Embryonic facial prominence (tissue), 1 donor: ENCODE data around the gene TBX6.
A peak's percentile ranks its signal among the peaks of the same experiment; 100 is the strongest.

ENCODE experiments used
- DNase-seq: peaks from one replicate; pipeline ENCODE4 v3.0.0-alpha.2; 2016; ENCODE audit errors: extremely low spot score

The TBX6 gene

DNA sequence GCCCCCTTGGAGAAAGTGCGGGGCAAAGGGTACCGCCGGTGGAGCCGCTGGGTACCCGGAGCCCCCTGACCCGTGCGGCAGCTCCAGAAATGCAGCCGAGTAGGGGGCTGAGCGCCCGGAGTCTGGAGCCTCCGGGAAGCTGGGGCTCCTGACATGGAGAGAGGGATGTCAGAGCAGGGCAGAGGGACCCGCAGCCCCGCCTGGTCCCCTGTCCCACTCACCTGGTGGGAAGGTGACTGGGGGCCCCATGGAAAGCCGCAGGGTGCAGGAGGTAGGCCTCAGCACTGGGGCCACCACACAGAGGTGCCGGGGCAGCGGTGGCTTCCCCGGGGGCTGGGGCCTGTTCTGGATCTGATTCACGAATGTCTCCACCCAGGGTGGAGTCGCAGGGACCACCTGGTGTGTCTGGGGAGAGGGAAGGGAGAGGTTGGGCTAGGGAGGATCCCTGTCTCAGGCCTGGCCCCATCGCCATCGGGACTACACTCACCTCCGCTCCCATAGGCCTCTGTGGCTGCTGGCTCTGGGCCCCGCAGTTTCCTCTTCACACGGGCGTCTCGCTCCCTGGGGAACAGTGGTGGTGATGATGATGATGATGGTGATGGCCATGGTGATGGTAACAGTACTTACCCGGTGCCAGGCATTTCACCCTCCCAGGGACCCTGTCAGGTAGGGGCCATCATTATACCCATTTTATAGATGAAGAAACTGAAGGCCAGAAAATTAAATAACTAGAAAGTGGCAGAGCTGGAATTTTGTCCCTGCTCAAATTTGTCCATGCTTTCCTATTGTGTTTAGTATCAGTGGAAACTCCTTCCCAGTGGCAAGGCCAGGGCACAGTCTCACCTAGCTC lies 5.2 kb downstream of the TBX6 start:
- no peak for DNase-seq

DNA sequence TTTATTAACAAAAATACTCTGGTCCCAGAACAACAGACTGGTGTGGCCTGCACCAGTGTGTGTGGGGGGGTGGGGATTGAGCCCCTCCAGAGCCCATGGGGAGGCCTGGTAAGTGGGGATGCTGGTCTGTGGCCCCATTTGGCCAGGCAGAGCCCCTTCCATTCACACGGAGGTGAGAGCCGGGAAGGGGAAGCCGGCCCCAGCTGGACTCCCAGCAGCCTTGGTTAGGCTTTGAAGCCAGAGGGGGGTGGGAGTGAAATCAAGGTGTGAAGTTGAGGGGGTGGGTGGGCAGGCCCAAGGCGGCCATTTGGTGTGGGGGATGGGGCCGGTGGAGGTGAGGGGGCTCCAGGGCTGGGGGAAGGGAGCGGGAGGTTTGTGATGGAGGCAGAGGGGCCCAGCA lies 5.9 kb downstream of the TBX6 start:
- no peak for DNase-seq

DNA sequence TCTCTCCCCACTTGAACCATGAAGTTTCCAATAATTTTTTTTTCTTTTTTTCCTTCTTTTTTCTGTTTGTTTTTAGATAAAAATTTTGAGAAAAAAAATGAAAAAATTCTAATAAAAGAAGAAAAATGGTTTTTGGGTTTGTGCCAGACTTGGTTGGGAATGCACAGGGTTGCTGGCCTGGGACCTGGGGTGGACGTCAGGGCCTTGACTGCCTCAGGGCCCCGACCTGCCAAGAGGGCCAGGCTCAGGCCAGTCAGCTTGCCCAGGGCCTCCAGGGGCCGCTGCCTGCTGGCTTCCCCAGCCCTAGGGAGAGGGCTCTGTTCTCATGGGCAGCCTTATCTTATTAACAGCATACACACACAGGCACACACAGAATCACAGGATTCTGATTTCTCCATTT lies 6.5 kb downstream of the TBX6 start:
- DNase-seq, result no peak

DNA sequence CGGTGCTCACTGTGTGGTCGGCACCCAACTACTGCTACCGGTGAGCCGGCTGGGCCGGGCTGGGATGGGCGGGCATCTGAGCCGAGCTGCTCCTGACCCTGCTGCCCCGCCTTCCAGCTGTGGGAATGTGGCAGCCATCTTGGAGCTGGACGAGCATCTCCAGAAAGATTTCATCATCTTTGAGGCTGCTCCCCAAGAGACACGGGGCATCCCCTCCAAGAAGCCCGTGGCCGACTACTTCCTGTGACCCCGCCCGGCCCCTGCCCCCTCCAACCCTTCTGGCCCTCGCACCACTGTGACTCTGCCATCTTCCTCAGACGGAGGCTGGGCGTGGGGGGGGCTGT lies 6.9 kb downstream of the TBX6 start:
- no peak for DNase-seq

DNA sequence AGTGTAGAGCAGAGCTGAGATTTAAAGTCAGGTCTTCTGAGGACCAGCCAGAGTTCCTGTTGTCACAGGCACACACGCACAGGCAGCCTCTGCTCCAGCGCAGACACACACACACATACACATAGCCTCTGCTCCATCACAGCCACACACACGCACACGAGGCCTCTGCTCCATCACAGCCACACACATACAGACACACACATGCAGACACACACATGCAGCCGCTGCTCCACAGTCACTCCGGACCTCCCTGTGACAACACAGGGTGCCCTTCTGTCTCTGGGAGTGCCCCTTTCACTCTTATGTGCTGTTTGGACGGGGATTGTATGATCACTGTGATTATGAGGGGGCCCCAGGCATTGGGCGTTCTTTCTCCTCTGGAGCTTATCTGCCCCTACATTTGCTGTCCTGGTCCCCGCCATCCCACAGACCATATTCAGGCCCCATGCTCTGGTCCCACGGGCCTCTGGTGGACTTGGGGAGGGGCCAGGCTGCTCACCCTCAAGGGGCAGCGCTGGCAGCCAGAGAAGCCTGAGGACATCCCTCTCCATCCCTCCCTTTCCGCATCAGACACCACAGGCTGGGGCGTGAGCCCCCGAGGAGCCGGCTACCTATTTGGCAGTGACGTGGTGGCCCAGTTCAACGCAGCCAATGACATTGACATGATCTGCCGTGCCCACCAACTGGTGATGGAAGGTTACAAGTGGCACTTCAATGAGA lies 7.5 kb downstream of the TBX6 start:
- DNase-seq, result no peak

DNA sequence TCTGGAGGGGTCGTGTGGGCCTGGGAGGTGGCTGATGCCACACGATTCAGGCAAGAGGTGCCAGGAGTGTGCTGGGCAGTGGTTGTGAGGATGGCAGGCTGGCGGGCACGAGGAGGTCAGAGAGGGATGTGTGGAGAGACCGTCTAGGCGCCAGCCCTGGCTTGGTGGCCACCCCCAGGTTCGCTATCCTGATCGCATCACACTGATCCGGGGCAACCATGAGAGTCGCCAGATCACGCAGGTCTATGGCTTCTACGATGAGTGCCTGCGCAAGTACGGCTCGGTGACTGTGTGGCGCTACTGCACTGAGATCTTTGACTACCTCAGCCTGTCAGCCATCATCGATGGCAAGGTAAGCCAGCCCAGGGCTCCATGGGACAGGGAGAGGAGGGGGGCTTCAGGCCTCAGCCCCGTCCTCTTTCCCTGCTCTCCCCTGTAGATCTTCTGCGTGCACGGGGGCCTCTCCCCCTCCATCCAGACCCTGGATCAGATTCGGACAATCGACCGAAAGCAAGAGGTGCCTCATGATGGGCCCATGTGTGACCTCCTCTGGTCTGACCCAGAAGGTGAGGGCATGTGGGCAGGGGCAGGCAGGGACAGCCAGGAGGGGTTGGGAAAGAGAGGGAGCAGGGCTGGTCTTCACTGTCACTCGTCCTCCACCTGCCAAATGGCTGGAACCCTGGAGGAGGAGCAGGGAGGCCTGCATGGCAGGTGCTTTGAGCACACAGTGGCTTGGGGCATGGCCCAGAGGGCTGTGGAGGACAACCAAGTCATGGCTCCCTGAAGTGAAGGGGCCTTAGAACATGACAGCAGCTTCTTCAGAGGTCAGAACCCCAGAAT lies 8.3 kb downstream of the TBX6 start:
- DNase-seq, result no peak

DNA sequence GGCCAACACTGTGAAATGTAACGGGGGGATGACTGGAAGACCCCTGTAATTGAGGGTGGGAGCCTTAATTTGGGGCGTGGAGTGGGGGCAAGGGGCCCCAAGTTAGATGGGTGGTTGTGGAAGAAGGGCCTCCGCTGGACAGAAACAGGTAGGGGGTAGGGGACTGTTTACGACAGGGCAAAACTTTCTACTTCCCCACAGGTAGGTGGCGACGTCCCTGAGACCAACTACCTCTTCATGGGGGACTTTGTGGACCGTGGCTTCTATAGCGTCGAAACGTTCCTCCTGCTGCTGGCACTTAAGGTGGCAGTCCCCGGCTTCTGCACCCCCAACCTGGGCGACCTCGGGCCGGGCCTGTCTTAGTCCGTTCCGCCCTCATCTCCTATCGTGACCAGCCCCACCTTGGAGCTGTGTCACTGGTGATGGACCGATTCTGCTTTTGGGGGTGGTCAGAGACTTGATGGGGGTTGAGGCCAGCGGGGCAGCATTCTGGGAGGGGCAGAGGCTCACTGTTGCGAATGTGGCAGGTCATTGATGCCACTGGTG lies 9.1 kb downstream of the TBX6 start:
- DNase-seq, result no peak

DNA sequence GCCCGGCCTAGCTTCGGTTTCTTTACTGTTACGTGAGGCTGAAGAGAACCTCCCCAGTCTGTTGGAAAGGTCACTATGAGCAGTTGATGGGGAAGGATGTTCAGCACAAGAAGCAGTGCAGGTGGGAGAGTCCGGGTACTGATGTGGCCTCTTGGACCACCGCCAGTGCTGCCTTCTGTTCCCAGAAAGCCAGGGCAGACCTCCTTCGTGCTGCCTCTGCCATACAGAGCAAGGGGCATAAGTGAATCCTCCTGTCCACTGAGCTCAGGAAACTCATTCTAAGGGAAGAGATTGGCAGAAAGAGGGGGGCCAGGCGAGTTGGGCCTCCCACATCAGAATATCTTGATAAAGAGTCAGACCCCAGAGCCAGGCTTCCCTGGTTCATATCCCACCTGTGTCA lies 12.2 kb downstream of the TBX6 start:
- DNase-seq, result no peak

DNA sequence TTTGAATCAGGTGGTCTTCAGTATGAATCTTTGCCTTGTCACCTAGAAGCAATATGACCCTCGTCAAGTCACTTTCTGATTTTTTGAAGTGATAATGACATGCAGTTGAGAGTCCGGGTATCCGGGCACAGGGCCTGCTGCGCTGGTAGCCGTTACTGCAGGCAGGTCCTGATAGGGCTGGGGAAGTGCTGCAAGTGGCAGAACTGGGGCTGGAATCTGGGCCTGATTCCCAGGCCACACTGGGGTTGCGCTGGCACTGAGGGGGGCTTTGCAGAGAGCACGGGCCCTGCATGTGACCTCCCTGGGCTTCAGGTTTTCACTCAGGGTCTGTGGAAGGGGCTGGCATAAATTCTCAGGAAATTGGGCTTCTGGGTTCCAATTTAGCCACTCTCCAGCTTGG lies 13.0 kb downstream of the TBX6 start:
- no peak for DNase-seq

DNA sequence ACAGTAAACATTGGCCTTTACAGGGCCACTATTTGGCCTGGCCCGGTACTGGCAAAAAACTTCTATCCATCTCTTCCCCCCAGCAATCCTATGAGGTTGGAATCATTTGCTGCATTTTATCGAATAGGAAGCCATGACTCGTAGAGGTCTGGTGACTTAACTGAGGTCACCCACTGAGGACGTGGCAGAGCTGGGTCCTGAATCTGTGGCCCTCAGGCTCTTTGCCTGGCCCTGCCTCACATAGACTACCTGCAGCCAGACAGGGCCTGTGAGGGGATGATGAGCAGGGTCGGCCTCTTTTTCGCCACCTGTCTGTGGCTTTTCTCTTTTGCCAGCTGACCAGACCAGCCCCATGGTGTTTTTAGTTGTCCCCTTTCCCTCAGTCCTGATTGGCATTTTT lies 14.1 kb downstream of the TBX6 start:
- DNase-seq, result no peak

DNA sequence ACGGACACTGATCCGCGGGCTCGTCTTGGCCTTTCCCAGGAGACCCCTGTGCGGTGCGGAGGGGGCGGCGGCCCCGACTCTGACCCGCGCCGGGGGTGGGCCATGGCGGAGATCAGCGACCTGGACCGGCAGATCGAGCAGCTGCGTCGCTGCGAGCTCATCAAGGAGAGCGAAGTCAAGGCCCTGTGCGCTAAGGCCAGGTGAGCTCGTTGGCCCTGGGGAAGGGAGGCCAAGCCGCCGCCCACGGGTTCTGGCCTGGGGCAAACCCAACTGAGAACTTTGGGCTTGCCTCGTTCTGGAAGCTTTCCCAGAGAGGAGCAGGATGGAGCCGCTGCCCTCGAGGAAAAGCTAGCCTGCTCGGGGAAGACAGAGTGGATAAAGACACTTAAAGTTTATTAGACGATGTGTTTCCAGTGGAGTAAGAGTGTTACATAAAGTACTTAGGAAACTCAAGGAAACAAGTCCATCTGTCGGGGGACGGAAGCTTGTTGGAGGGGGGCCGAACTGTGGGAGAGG lies 15.4 kb downstream of the TBX6 start:
- no peak for DNase-seq

DNA sequence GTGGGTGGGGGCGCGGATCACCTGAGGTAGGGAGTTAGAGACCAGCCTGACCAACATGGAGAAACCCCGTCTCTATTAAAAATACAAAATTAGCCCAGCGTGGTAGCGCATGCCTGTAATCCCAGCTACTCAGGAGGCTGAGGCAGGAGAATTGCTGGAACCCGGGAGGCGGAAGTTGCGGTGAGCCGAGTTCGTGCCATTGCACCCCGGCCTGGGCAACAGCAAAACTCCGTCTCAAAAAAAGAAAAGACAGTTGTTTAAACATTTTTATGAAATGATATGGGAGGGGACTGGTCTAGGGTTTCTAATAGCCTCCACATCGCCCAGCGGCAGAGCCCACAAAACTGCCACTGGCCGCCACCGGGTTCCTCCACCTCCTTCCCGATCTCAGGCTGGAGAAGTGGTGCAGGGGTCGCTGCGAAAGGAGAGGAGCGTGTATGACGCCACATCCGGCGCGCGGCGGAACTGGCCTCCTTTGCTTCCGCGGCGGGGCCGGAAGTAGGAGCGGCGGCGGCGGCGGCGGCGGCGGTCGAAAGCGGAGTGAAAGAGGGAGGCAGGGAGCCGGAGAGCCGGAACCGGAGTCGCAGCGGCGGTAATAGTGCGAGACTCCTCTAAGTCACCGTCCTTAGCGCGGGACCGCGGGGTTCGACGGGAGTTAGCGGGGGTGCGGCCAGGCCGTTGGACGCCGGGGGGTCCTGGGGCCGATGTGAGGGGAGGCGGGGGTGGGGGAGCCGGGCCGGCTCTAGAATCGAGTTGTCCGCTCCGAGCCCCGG lies 16.0 kb downstream of the TBX6 start, which contains the start of gene PPP4C:
Gene PPP4C (plus strand): TSS at position 492 of the 773 bp plus-strand sequence. CDS start 384 bp downstream, outside the sequence.
- peak; percentile 86 for DNase-seq

DNA sequence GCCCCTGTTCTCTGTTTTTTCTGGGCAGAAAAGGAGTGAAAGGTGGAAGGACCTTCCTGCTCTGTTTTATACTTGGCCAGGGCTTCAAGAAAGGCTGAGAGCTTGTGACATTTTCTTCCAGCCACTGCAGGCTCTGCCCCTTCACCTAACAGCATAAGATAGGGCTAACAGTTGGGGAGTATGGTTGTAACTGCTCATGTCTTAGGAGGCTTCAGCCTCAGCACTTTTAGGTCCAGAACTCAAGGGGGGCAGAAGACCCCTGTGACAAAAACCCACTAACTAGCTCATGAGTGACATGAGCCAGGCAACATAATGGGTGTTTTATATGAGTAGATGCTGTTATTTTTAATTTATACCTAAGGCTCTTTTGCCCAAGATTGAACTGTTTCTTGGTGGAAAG lies 21.2 kb downstream of the TBX6 start:
- DNase-seq, result no peak

DNA sequence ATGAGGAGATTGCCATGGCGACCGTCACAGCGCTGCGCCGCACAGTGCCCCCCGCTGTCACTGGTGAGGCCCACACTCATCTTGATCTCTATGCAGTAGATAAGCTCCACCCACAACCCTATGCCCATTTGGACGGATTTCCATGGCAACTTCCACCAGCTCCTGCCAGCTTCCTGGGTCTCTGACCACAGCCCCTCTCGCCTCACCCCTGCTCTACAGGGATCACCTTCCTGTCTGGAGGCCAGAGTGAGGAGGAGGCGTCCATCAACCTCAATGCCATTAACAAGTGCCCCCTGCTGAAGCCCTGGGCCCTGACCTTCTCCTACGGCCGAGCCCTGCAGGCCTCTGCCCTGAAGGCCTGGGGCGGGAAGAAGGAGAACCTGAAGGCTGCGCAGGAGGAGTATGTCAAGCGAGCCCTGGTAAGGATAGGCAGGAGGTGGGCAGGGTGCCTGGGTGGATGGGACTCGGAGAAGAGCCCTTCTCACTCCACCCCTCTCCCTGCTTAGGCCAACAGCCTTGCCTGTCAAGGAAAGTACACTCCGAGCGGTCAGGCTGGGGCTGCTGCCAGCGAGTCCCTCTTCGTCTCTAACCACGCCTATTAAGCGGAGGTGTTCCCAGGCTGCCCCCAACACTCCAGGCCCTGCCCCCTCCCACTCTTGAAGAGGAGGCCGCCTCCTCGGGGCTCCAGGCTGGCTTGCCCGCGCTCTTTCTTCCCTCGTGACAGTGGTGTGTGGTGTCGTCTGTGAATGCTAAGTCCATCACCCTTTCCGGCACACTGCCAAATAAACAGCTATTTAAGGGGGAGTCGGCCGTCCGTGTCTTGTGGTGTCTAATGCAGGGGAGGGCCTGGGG lies 21.9 kb downstream of the TBX6 start:
- DNase-seq, result no peak

DNA sequence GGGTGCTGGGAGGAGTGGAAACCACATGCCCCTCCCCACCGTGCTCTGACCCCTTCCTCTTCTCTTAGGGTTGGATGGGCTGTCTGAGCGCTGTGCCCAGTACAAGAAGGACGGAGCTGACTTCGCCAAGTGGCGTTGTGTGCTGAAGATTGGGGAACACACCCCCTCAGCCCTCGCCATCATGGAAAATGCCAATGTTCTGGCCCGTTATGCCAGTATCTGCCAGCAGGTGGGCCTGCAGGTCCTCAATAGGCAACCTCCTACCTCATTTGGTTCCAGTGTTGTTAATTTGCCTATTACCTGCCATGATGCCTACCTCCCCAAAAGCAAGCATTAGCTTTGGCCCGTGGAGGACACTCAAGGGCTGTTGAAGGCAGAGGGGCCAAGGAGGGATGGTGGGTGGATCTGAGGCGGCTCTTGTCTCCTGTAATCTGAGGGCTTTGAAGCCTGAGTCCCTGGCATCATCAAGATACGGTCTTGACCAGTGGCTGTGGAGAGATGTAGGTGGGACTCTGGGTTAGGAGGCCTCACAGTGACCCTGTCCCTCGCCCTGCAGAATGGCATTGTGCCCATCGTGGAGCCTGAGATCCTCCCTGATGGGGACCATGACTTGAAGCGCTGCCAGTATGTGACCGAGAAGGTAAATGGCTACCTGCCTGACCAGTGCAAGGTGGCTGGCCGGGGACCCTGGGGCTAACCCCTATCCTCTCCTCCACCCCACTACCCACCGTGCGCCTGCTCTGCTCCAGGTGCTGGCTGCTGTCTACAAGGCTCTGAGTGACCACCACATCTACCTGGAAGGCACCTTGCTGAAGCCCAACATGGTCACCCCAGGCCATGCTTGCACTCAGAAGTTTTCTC lies 22.7 kb downstream of the TBX6 start:
- no peak for DNase-seq

DNA sequence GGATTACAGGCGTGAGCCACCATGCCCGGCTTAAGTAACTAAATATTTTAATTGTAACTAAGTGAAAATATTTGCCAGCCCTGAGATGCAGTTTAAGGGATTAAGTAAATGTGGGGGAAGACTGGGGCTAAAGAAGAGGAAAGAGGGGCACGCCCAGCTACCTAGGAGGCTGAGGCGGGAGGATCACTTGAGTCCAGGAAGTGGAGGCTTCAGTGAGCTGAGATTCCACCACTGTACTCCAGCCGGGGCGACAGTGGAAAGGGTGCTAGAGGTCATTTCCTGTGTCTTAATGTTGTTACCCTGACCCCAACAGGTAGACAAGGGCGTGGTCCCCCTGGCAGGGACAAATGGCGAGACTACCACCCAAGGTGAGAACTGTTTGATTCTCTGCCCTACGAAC lies 23.4 kb downstream of the TBX6 start:
- DNase-seq, result no peak

DNA sequence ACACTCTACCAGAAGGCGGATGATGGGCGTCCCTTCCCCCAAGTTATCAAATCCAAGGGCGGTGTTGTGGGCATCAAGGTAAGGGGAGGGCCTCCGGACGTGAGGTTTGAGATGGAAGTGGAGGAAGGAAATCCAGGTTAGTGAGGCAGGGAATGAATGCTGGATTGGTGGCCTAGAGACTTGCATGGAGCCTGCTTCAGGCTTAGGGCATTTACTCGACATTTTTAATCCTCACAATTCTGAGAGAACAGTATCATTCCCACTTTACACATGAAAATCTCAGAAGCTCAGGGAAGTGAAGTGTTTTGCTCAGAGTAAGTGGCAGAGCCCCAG lies 24.2 kb downstream of the TBX6 start:
- DNase-seq, result no peak

DNA sequence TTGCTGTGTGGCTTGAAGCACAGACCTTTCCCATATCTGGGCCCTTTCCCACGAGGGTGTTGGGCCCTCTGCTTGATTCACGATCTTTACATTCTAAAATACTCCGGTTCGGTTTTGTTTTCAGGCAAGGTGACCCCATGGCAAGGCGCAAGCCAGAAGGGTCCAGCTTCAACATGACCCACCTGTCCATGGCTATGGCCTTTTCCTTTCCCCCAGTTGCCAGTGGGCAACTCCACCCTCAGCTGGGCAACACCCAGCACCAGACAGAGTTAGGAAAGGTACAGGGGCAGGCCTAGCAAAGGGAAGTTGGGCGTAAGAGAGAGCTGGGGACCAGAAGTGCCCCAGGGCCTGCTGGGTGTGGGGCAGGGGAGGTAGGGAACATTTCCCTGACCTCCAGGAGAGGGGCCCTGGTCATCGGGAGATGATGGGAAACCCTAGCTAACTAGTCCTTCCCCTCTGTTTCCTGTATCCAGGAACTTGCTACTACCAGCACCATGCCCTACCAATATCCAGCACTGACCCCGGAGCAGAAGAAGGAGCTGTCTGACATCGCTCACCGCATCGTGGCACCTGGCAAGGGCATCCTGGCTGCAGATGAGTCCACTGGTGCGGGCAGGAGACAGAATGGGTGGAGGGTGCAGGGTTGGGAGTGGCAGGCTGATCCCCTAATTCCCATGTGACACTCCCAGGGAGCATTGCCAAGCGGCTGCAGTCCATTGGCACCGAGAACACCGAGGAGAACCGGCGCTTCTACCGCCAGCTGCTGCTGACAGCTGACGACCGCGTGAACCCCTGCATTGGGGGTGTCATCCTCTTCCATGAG lies 24.8 kb downstream of the TBX6 start:
- DNase-seq, result no peak
